Spleen (tissue), 7 donors: ENCODE measurements around the gene DNM2.

ENCODE experiments used
- CTCF ChIP-seq, 11 experiments: fragments of 200-600 bp in 7 of 11; fragments of 450-650 bp in 4 of 11; sonication (generic) in 4 of 11; IDR thresholded peaks in 8 of 11; conservative IDR thresholded peaks in 3 of 11; 1 replicate in 7 of 11; 2 replicates in 4 of 11; pipeline versions ENCODE4 v1.4.0 to v1.8.0; 2016 to 2021; ENCODE audit warnings: antibody characterized with exemption in 11 of 11, inconsistent platforms in 4 of 11, mild to moderate bottlenecking in 1 of 11
- POLR2A ChIP-seq, 3 donors: fragments of 450-650 bp; IDR thresholded peaks; one replicate each; pipeline ENCODE4 v1.5.1; 2017; ENCODE audit warnings: antibody characterized with exemption in 3 of 3, mild to moderate bottlenecking in 1 of 3
- POLR2AphosphoS5 ChIP-seq, 3 donors: sonication (generic); formaldehyde crosslinking; IDR thresholded peaks; one replicate each; pipeline ENCODE4 v1.5.1; 2017; ENCODE audit warnings: antibody characterized with exemption in 3 of 3
- donor health status: DM: no; HTN: no; CAD: no; lungs with moderate emphysema.
- donor health status: DM: no; HTN: no; CAD: no.
- donor health status: DM: no; HTN: no; CAD: no.

- TF ChIP-seq POLR2AphosphoS5 (IDR thresholded peaks at IDR 0.05), result no peak
- TF ChIP-seq CTCF (IDR thresholded peaks at IDR 0.05 in 8 of 11, conservative IDR thresholded peaks at IDR 0.05 in 3 of 11), result no peak
- no peak for TF ChIP-seq POLR2A (IDR thresholded peaks at IDR 0.05)
Observed at GRCh38 chr19:10708291-10708690, 9.6 kb upstream of the DNM2 start.
